Measurements from ENCODE around the gene SMOC2. TPM values are rescaled to one million over a fixed set of nuclear protein-coding genes. Genes with fewer than 3 reads are reported as not detected.
A peak's percentile ranks its signal among the peaks of the same experiment; 100 is the strongest.

Gene SMOC2
- total RNA-seq, 1 donor from 2014 or later, result not detected

GRCh38 chr6:168711049-168711640, 270.2 kb downstream of the SMOC2 start:
- Histone ChIP-seq H3K36me3 (ENCODE audit: control insufficient read depth, insufficient read depth, low read length) (no peaks in the 10 kb centered on the region), H3K4me3 (ENCODE audit: low read depth, low read length) (no peak overlapping the region), H3K27me3 (ENCODE audit: control insufficient read depth, insufficient read depth, low read length) (peaks cover 2% of the 10 kb centered on the region)
- no peak for DNase-seq (ENCODE audit: low read depth)
- TF ChIP-seq CTCF (IDR thresholded peaks at IDR 0.05; ENCODE audit: insufficient read depth, low read length, poor library complexity, severe bottlenecking), result peak; percentile 36

GRCh38 chr6:168711666-168712300, 270.8 kb downstream of the SMOC2 start:
- no peak for TF ChIP-seq CTCF (IDR thresholded peaks at IDR 0.05; ENCODE audit: insufficient read depth, low read length, poor library complexity, severe bottlenecking)
- H3K27me3 ChIP-seq (ENCODE audit: control insufficient read depth, insufficient read depth, low read length), result peaks cover 2% of the 10 kb centered on the region
- no peaks in the 10 kb centered on the region for H3K36me3 ChIP-seq (ENCODE audit: control insufficient read depth, insufficient read depth, low read length)
- no peak overlapping the region for H3K4me3 ChIP-seq (ENCODE audit: low read depth, low read length)
- no peak for DNase-seq (ENCODE audit: low read depth)

- H3K36me3 ChIP-seq (ENCODE audit: control insufficient read depth, insufficient read depth, low read length), result no peaks in the 10 kb centered on the region
Measured at GRCh38 chr6:168712993-168713392, 272.0 kb downstream of the SMOC2 start.

GRCh38 chr6:168713839-168714238, 272.9 kb downstream of the SMOC2 start:
- no peak for DNase-seq (ENCODE audit: low read depth)
- peak; percentile 38 for TF ChIP-seq CTCF (IDR thresholded peaks at IDR 0.05; ENCODE audit: insufficient read depth, low read length, poor library complexity, severe bottlenecking)
- no peak overlapping the region for H3K4me3 ChIP-seq (ENCODE audit: low read depth, low read length)
- no peaks in the 10 kb centered on the region for H3K36me3 ChIP-seq (ENCODE audit: control insufficient read depth, insufficient read depth, low read length)
- peaks cover 2% of the 10 kb centered on the region for H3K27me3 ChIP-seq (ENCODE audit: control insufficient read depth, insufficient read depth, low read length)

More at GRCh38 chr6:168712993-168713392, 272.0 kb downstream of the SMOC2 start:
- no peak for DNase-seq (ENCODE audit: low read depth)
- no peak overlapping the region for H3K4me3 ChIP-seq (ENCODE audit: low read depth, low read length)
- TF ChIP-seq CTCF (IDR thresholded peaks at IDR 0.05; ENCODE audit: insufficient read depth, low read length, poor library complexity, severe bottlenecking), result no peak
- H3K27me3 ChIP-seq (ENCODE audit: control insufficient read depth, insufficient read depth, low read length), result peaks cover 2% of the 10 kb centered on the region

GRCh38 chr6:168714547-168715260, 273.7 kb downstream of the SMOC2 start:
- H3K4me3 ChIP-seq (ENCODE audit: low read depth, low read length), result no peak overlapping the region
- no peaks in the 10 kb centered on the region for H3K27me3 ChIP-seq (ENCODE audit: control insufficient read depth, insufficient read depth, low read length)
- no peaks in the 10 kb centered on the region for H3K36me3 ChIP-seq (ENCODE audit: control insufficient read depth, insufficient read depth, low read length)
- DNase-seq (ENCODE audit: low read depth), result no peak
- TF ChIP-seq CTCF (IDR thresholded peaks at IDR 0.05; ENCODE audit: insufficient read depth, low read length, poor library complexity, severe bottlenecking), result no peak

All from kidney epithelial cell (primary cell).